ENCODE results near the gene LDLRAD4.

GRCh38 chr18:13553449-13553848 is 334.9 kb downstream of the LDLRAD4 start:
- TF ChIP-seq TAF1 (IDR thresholded peaks at IDR 0.05; ENCODE audit: control insufficient read depth, extremely low read depth, insufficient read depth, low read length, severe bottlenecking) (no peak), POLR2AphosphoS5 (IDR thresholded peaks at IDR 0.05; ENCODE audit: control insufficient read depth, insufficient read depth, low read depth, low read length) (no peak), HDAC2 (IDR thresholded peaks at IDR 0.05) (no peak), FOXK1 (CRISPR knock-in tag; IDR thresholded peaks at IDR 0.05; ENCODE audit: borderline replicate concordance) (no peak), NBN (IDR thresholded peaks at IDR 0.05; ENCODE audit: low read depth) (no peak), CBX8 (IDR thresholded peaks at IDR 0.05; ENCODE audit: borderline replicate concordance, extremely low read depth, low read depth, low read length, poor library complexity, severe bottlenecking) (no peak), SOX6 (IDR thresholded peaks at IDR 0.05) (no peak), SMAD4 (CRISPR knock-in tag; conservative IDR thresholded peaks at IDR 0.05) (no peak), FUS (optimal IDR thresholded peaks at IDR 0.05; ENCODE audit: low read depth, low read length) (no peak), ZNF212 (CRISPR knock-in tag; IDR thresholded peaks at IDR 0.05) (no peak), CTCF (IDR thresholded peaks at IDR 0.05 in 2 of 3, conservative IDR thresholded peaks at IDR 0.05 in 1 of 3; ENCODE audit: insufficient read depth in 2 of 3, low read depth in 1 of 3, low read length in 3 of 3) (no peak), GMEB1 (CRISPR knock-in tag; IDR thresholded peaks at IDR 0.05) (no peak)

Data from K562 (cell line).